A549 (cell line): Measurements from ENCODE around the gene NFIA. TPM values are rescaled to one million over a fixed set of nuclear protein-coding genes. Genes with fewer than 3 reads are reported as not detected.

ENCODE experiments used
- ATAC-seq, 2 experiments: fragments of 200-7000 bp in 1 of 2; fragments of >200 bp in 1 of 2; cut with Nextera tagmentation in 1 of 2; cut with Tn5 transposase in 1 of 2; 3 replicates each; pipeline versions ENCODE4 v1.8.0 to v1.9.1; 2018 to 2020; ENCODE audit warnings: mild to moderate bottlenecking in 1 of 2, moderate library complexity in 1 of 2
- CTCF ChIA-PET: fragments of 300-600 bp; sonication (Branson Sonifier 250); formaldehyde crosslinking; extraction: SDS; loops from one replicate; lab custom pipeline; 2021; ENCODE audit warnings: antibody characterized with exemption, inconsistent platforms; lab: Yijun Ruan, JAX
- POLR2A ChIA-PET: fragments of 350-600 bp; formaldehyde crosslinking; extraction: SDS; loops from one replicate; lab custom pipeline; 2021; ENCODE audit warnings: antibody characterized with exemption, inconsistent platforms; lab: Yijun Ruan, JAX
- DNase-seq, 2 experiments: peaks; one replicate each; pipeline versions ENCODE4 v3.0.0 to v3.0.0-alpha.2; 2011 to 2016; ENCODE audit warnings: low read depth in 1 of 2, low spot score in 1 of 2
- FAIRE-seq: peaks from 2 replicates; lab custom pipeline; 2011; peaks lifted over from hg19 to GRCh38; lab: Jason Lieb, UNC
- H3K27ac ChIP-seq, 2 experiments: fragments of >200 bp; sonication (Bioruptor Twin); formaldehyde crosslinking; 3 replicates each; pipeline ENCODE4 v1.5.1; 2016 to 2017
- H3K4me1 ChIP-seq: fragments of >200 bp; sonication (Bioruptor Twin); formaldehyde crosslinking; 3 replicates; pipeline ENCODE4 v1.6.1; 2016
- H3K4me2 ChIP-seq: fragments of >200 bp; sonication (Bioruptor Twin); formaldehyde crosslinking; 3 replicates; pipeline ENCODE4 v1.6.1; 2016
- H3K4me3 ChIP-seq: fragments of >200 bp; sonication (Bioruptor Twin); formaldehyde crosslinking; 3 replicates; pipeline ENCODE4 v1.5.1; 2016
- H3K9me3 ChIP-seq: fragments of >200 bp; sonication (Bioruptor Twin); formaldehyde crosslinking; 3 replicates; pipeline ENCODE4 v1.6.1; 2016
- ATOH8 ChIP-seq: fragments of 250-450 bp; sonication (Bioruptor Pico); IDR thresholded peaks from 2 replicates; pipeline ENCODE4 v1.5.0; 2020; ENCODE audit warnings: low read depth, mild to moderate bottlenecking, moderate library complexity
- BCL3 ChIP-seq: fragments of >200 bp; sonication (Bioruptor Twin); formaldehyde crosslinking; IDR thresholded peaks from 3 replicates; pipeline ENCODE4 v1.6.1; 2016
- CHD4 ChIP-seq: fragments of 200-600 bp; sonication (generic); IDR thresholded peaks from 2 replicates; pipeline ENCODE4 v1.6.1; 2016; ENCODE audit warnings: antibody characterized with exemption, mild to moderate bottlenecking, borderline replicate concordance
- EP300 ChIP-seq, 2 experiments: fragments of >200 bp; sonication (Bioruptor Twin); formaldehyde crosslinking; IDR thresholded peaks; 2 replicates in 1 of 2; 3 replicates in 1 of 2; pipeline ENCODE4 v1.6.1; 2016 to 2017
- ESRRA ChIP-seq: fragments of 150-350 bp; IDR thresholded peaks from 2 replicates; pipeline ENCODE4 v1.6.1; 2014; ENCODE audit warnings: mild to moderate bottlenecking, low read length, borderline replicate concordance
- HEYL ChIP-seq: fragments of 250-450 bp; sonication (Bioruptor Pico); IDR thresholded peaks from 2 replicates; pipeline ENCODE4 v1.8.0; 2021; ENCODE audit warnings: mild to moderate bottlenecking, moderate library complexity
- HMGXB4 ChIP-seq: fragments of 250-450 bp; sonication (Bioruptor Pico); IDR thresholded peaks from 2 replicates; pipeline ENCODE4 v1.5.0; 2021; ENCODE audit warnings: mild to moderate bottlenecking, moderate library complexity, borderline replicate concordance
- HOXA7 ChIP-seq: fragments of 250-450 bp; sonication (Bioruptor Pico); IDR thresholded peaks from 2 replicates; pipeline ENCODE4 v1.5.0; 2020; ENCODE audit warnings: mild to moderate bottlenecking, moderate library complexity
- JUNB ChIP-seq: fragments of >200 bp; sonication (Bioruptor Twin); formaldehyde crosslinking; IDR thresholded peaks from 2 replicates; pipeline ENCODE4 v1.6.1; 2016
- KDM5A ChIP-seq: fragments of 200-600 bp; sonication (generic); IDR thresholded peaks from 2 replicates; pipeline ENCODE4 v1.6.1; 2016; ENCODE audit warnings: antibody characterized with exemption, mild to moderate bottlenecking
- MAX ChIP-seq: IDR thresholded peaks from 2 replicates; pipeline ENCODE4 v1.6.1; 2012
- POLR2AphosphoS2 ChIP-seq: conservative IDR thresholded peaks from 2 replicates; pipeline ENCODE4 v1.6.1; 2012; ENCODE audit warnings: low read length, improper control_type of control experiment, inconsistent platforms
- RAD21 ChIP-seq, 2 experiments: fragments of >200 bp in 1 of 2; sonication (Bioruptor Twin) in 1 of 2; formaldehyde crosslinking in 1 of 2; IDR thresholded peaks in 1 of 2; conservative IDR thresholded peaks in 1 of 2; 2 replicates in 1 of 2; 3 replicates in 1 of 2; pipeline ENCODE4 v1.6.1; 2012 to 2018; ENCODE audit warnings: inconsistent platforms in 1 of 2
- RARB ChIP-seq: fragments of 250-450 bp; sonication (Bioruptor Pico); IDR thresholded peaks from 2 replicates; pipeline ENCODE4 v1.8.0; 2021; ENCODE audit warnings: mild to moderate bottlenecking, moderate library complexity
- RCOR1 ChIP-seq: fragments of 150-350 bp; IDR thresholded peaks from 2 replicates; pipeline ENCODE4 v1.6.1; 2014; ENCODE audit warnings: antibody characterized with exemption, low read length, low read depth
- REST ChIP-seq: fragments of 200-600 bp; sonication (generic); IDR thresholded peaks from 2 replicates; pipeline ENCODE4 v1.6.1; 2016; ENCODE audit warnings: antibody characterized with exemption, mild to moderate bottlenecking, moderate library complexity
- SMC3 ChIP-seq: fragments of >200 bp; sonication (Bioruptor Twin); formaldehyde crosslinking; IDR thresholded peaks from 3 replicates; pipeline ENCODE4 v1.6.1; 2018; ENCODE audit warnings: inconsistent platforms
- ZC3H11A ChIP-seq: fragments of 450-650 bp; IDR thresholded peaks from 2 replicates; pipeline ENCODE4 v1.6.1; 2014; ENCODE audit warnings: antibody characterized with exemption, mild to moderate bottlenecking
- ZSCAN20 ChIP-seq: fragments of 250-450 bp; sonication (Bioruptor Pico); IDR thresholded peaks from 2 replicates; pipeline ENCODE4 v1.8.0; 2022; ENCODE audit warnings: mild to moderate bottlenecking, moderate library complexity
- WGBS: methylation state at CpG from one replicate; pipeline ENCODE4 v1.1.6; 2017; ENCODE audit errors: missing lambda C conversion rate; 5-methylcytosine and 5-hydroxymethylcytosine counted together
- polyA plus RNA-seq, 4 experiments: library from polyadenylated mRNA; depleted of rRNA in 3 of 4; stranded (reverse); fragments of >200 nt; fragmentation: RNase III in 1 of 4; extraction: RNeasy Plus Mini Kit Qiagen cat#74134 plus additional on column Dnase treatment in 1 of 4; gene quantifications; 2 replicates in 3 of 4; 3 replicates in 1 of 4; pipeline ENCODE4 v1.2.3, GENCODE V29; 2011 to 2017

The NFIA gene
- polyA plus RNA-seq, 2 of the 4 experiments (the other 2 are of a cell fraction): 6.5 to 25.8 TPM

GRCh38 chr1:61093525-61094137, 11.3 kb downstream of the NFIA start (continued):
- TF ChIP-seq ZC3H11A (no peak), JUNB (no peak)

GRCh38 chr1:61094677-61095469, 12.5 kb downstream of the NFIA start:
- TF ChIP-seq RARB (no peak), EP300 (IDR thresholded peaks at IDR 0.05) (no peak), ZSCAN20 (CRISPR knock-in tag) (no peak), HOXA7 (no peak), ATOH8 (CRISPR knock-in tag) (no peak), KDM5A (no peak), CHD4 (no peak), HEYL (CRISPR knock-in tag) (no peak), RCOR1 (no peak), HMGXB4 (CRISPR knock-in tag) (no peak), RAD21 (conservative IDR thresholded peaks at IDR 0.05 in 1 of 2, IDR thresholded peaks at IDR 0.05 in 1 of 2) (no peak), REST (no peak), SMC3 (no peak), ESRRA (no peak), BCL3 (no peak), MAX (no peak), POLR2AphosphoS2 (no peak)
- DNase-seq (no peak), ATAC-seq (no peak), FAIRE-seq (no peak)
- Histone ChIP-seq H3K9me3 (no peaks in the 10 kb centered on the region), H3K4me2 (no peak overlapping the region), H3K4me1 (peaks cover 33% of the 10 kb centered on the region; the same call in 2 of the 3 replicates), H3K4me3 (no peak overlapping the region), H3K27ac (no peak overlapping the region)
- WGBS: 79% methylated on average over 4 of the region's 4 CpGs
- ChIA-PET POLR2A (no interaction called here), CTCF (interaction anchor here (1.0 to 1.2 kb wide), 2 partner anchors 15 to 17 kb away, joined by 3 to 4 read pairs; no protein-coding TSS in a partner anchor)
